ENCODE measurements around the gene ZFHX3. TPM values are rescaled to one million over a fixed set of nuclear protein-coding genes. Genes with fewer than 3 reads are reported as not detected.

The ZFHX3 gene
- total and polyA plus RNA-seq, 2 donors (not counting 1 experiment from before 2014, with no cell fraction given) = 0.54 to 6.6 TPM

GRCh38 chr16:73080931-73081330 is 33.0 kb upstream of the ZFHX3 start:
- no peak for ATAC-seq (ENCODE audit: low read depth)
- Histone ChIP-seq H3K4me1 (ENCODE audit: control insufficient read depth in 2 of 2, insufficient read depth in 2 of 2, low read length in 2 of 2) (no peaks in the 10 kb centered on the region), H2AFZ (ENCODE audit: insufficient read depth, low read depth, low read length, poor library complexity, severe bottlenecking) (no peak overlapping the region), H3K9me3 (ENCODE audit: control extremely low read depth in 1 of 3, control insufficient read depth in 2 of 3, insufficient read depth in 1 of 3, low read length in 2 of 3) (no peaks in the 10 kb centered on the region), H4K20me1 (ENCODE audit: control insufficient read depth, insufficient read depth, low read length, poor library complexity, severe bottlenecking) (no peaks in the 10 kb centered on the region), H3K4me3 (ENCODE audit: control extremely low read depth in 1 of 5, extremely low read depth in 1 of 5, insufficient read depth in 1 of 5, low read depth in 2 of 5, low read length in 4 of 5) (no peak overlapping the region), H3K36me3 (replicated peaks in 1 of 2; ENCODE audit: control extremely low read depth in 1 of 2, control insufficient read depth in 1 of 2, extremely low read depth in 1 of 2, insufficient read depth in 2 of 2, low read length in 1 of 2) (no peaks in the 10 kb centered on the region), H3K79me2 (ENCODE audit: control insufficient read depth, insufficient read depth, low read length) (no peaks in the 10 kb centered on the region), H3K27ac (ENCODE audit: low read length in 2 of 2) (no peak overlapping the region), H3K27me3 (replicated peaks in 1 of 4; ENCODE audit: control extremely low read depth in 1 of 4, control insufficient read depth in 3 of 4, insufficient read depth in 4 of 4, low read length in 3 of 4) (no peaks in the 10 kb centered on the region), H3K9ac (ENCODE audit: low read length) (no peak overlapping the region), H3K4me2 (replicated peaks; ENCODE audit: low read depth, low read length, poor library complexity, severe bottlenecking) (no peak overlapping the region)
- peaks cover under 1% of the 10 kb centered on the region for H3K4me1 Mint-ChIP-seq
- no peak overlapping the region for H3K27ac Mint-ChIP-seq
- ChIA-PET POLR2A (no interaction called here), CTCF (no interaction called here)
- TF ChIP-seq CTCF (IDR thresholded peaks at IDR 0.05) = no peak
- TF ChIP-seq EZH2 (IDR thresholded peaks at IDR 0.05; ENCODE audit: borderline replicate concordance, insufficient read depth, low read depth, low read length, poor library complexity, severe bottlenecking) = no peak
- peaks cover 30% of the 10 kb centered on the region for H3K27me3 Mint-ChIP-seq
- intact Hi-C loops (cut with micrococcal nuclease) = no loop called here
- no peak overlapping the region for H3K4me3 Mint-ChIP-seq
- WGBS (ENCODE audit: insufficient coverage) = no CpG with 5 or more reads among the region's 1 CpG
- H3K9me3 Mint-ChIP-seq (ENCODE audit: insufficient read depth) = peaks cover under 1% of the 10 kb centered on the region
- no peak for DNase-seq

- Histone ChIP-seq H3K4me1 (ENCODE audit: control insufficient read depth in 2 of 2, insufficient read depth in 2 of 2, low read length in 2 of 2) (peaks cover 1 to 2% of the 10 kb centered on the region in 2 donors), H3K36me3 (replicated peaks in 1 of 2; ENCODE audit: control extremely low read depth in 1 of 2, control insufficient read depth in 1 of 2, extremely low read depth in 1 of 2, insufficient read depth in 2 of 2, low read length in 1 of 2) (no peaks in the 10 kb centered on the region), H4K20me1 (ENCODE audit: control insufficient read depth, insufficient read depth, low read length, poor library complexity, severe bottlenecking) (no peaks in the 10 kb centered on the region), H3K27ac (ENCODE audit: low read length in 2 of 2) (no peak overlapping the region), H3K79me2 (ENCODE audit: control insufficient read depth, insufficient read depth, low read length) (no peaks in the 10 kb centered on the region), H3K9ac (ENCODE audit: low read length) (no peak overlapping the region), H3K4me2 (replicated peaks; ENCODE audit: low read depth, low read length, poor library complexity, severe bottlenecking) (no peak overlapping the region), H3K27me3 (replicated peaks in 1 of 4; ENCODE audit: control extremely low read depth in 1 of 4, control insufficient read depth in 3 of 4, insufficient read depth in 4 of 4, low read length in 3 of 4) (peaks cover 0 to 7% (median 3%) of the 10 kb centered on the region in 4 experiments), H2AFZ (ENCODE audit: insufficient read depth, low read depth, low read length, poor library complexity, severe bottlenecking) (no peak overlapping the region), H3K4me3 (ENCODE audit: control extremely low read depth in 1 of 5, extremely low read depth in 1 of 5, insufficient read depth in 1 of 5, low read depth in 2 of 5, low read length in 4 of 5) (no peak overlapping the region), H3K9me3 (ENCODE audit: control extremely low read depth in 1 of 3, control insufficient read depth in 2 of 3, insufficient read depth in 1 of 3, low read length in 2 of 3) (peaks cover 0 to 4% (median 0%) of the 10 kb centered on the region in 3 donors)
- ATAC-seq (ENCODE audit: low read depth) (no peak), DNase-seq (no peak)
- no CpG with 5 or more reads among the region's 6 CpGs for WGBS (ENCODE audit: insufficient coverage)
- no peak overlapping the region for H3K4me3 Mint-ChIP-seq
- intact Hi-C loops (cut with micrococcal nuclease) = no loop called here
- H3K27me3 Mint-ChIP-seq = peaks cover 29% of the 10 kb centered on the region
- TF ChIP-seq EZH2 (IDR thresholded peaks at IDR 0.05; ENCODE audit: borderline replicate concordance, insufficient read depth, low read depth, low read length, poor library complexity, severe bottlenecking) (no peak), CTCF (IDR thresholded peaks at IDR 0.05) (no peak)
- POLR2A ChIA-PET = no interaction called here
- no peak overlapping the region for H3K27ac Mint-ChIP-seq
- H3K4me1 Mint-ChIP-seq = peaks cover 1% of the 10 kb centered on the region
- no peaks in the 10 kb centered on the region for H3K9me3 Mint-ChIP-seq (ENCODE audit: insufficient read depth)
- CTCF ChIA-PET = no interaction called here
Observed at GRCh38 chr16:73076324-73076810, 28.4 kb upstream of the ZFHX3 start.

Measured in B cell (primary cell).